K562 (cell line): ENCODE results near the gene KCP. TPM values are rescaled to one million over a fixed set of nuclear protein-coding genes. Genes with fewer than 3 reads are reported as not detected.

ENCODE experiments used
- BACH1 ChIP-seq: fragments of 200-800 bp; sonication (Bioruptor generic); IDR thresholded peaks from 2 replicates; pipeline ENCODE4 v1.6.1; 2016; ENCODE audit warnings: missing genetic modification characterization, missing compliant biosample characterization
- CEBPG ChIP-seq, 3 experiments: fragments of 200-800 bp in 1 of 3; sonication (Bioruptor generic) in 1 of 3; sonication (generic) in 1 of 3; formaldehyde crosslinking in 1 of 3; IDR thresholded peaks in 2 of 3; conservative IDR thresholded peaks in 1 of 3; 2 replicates each; pipeline versions ENCODE4 v1.6.1 to v1.8.0; 2016 to 2022; ENCODE audit warnings: missing compliant biosample characterization in 2 of 3, missing genetic modification characterization in 2 of 3, mild to moderate bottlenecking in 1 of 3, missing genetic modification reagents in 1 of 3
- CTCFL ChIP-seq: IDR thresholded peaks from 2 replicates; pipeline ENCODE4 v1.6.1; 2011; ENCODE audit warnings: borderline replicate concordance, low read depth, mild to moderate bottlenecking, moderate library complexity, low read length; ENCODE audit not compliant: insufficient read depth, poor library complexity, severe bottlenecking
- E2F3 ChIP-seq: fragments of 250-450 bp; sonication (Bioruptor Pico); IDR thresholded peaks from 2 replicates; pipeline ENCODE4 v1.4.0; 2020; ENCODE audit warnings: mild to moderate bottlenecking
- HDAC2 ChIP-seq: fragments of 450-650 bp; IDR thresholded peaks from 2 replicates; pipeline ENCODE4 v1.6.1; 2016; ENCODE audit warnings: mild to moderate bottlenecking
- MCM3 ChIP-seq: fragments of 450-650 bp; IDR thresholded peaks from 2 replicates; pipeline ENCODE4 v1.6.1; 2016
- OTX1 ChIP-seq: fragments of 450-650 bp; formaldehyde crosslinking; IDR thresholded peaks from 2 replicates; pipeline ENCODE4 v1.4.0; 2022; ENCODE audit warnings: mild to moderate bottlenecking
- PPARD ChIP-seq: fragments of 250-450 bp; sonication (Bioruptor Pico); IDR thresholded peaks from 2 replicates; pipeline ENCODE4 v1.8.0; 2022; ENCODE audit warnings: inconsistent platforms, mild to moderate bottlenecking, moderate library complexity
- SNAPC5 ChIP-seq: fragments of 250-450 bp; sonication (Bioruptor Pico); IDR thresholded peaks from 2 replicates; pipeline ENCODE4 v1.8.0; 2021; ENCODE audit warnings: moderate library complexity, mild to moderate bottlenecking, inconsistent platforms
- TCF7 ChIP-seq: sonication (generic); IDR thresholded peaks from 2 replicates; pipeline ENCODE4 v1.6.1; 2016; ENCODE audit warnings: antibody characterized with exemption, borderline replicate concordance
- THAP12 ChIP-seq: fragments of 250-450 bp; sonication (Bioruptor Pico); IDR thresholded peaks from 2 replicates; pipeline ENCODE4 v1.9.0; 2021; ENCODE audit warnings: mild to moderate bottlenecking, inconsistent platforms
- ZBTB11 ChIP-seq, 3 experiments: fragments of 200-800 bp in 1 of 3; fragments of 250-450 bp in 1 of 3; fragments of 450-650 bp in 1 of 3; sonication (Bioruptor Pico) in 1 of 3; sonication (Bioruptor generic) in 1 of 3; formaldehyde crosslinking in 1 of 3; IDR thresholded peaks; 2 replicates each; pipeline versions ENCODE4 v1.6.1 to v1.8.0; 2016 to 2022; ENCODE audit warnings: mild to moderate bottlenecking in 2 of 3, missing genetic modification characterization in 2 of 3, missing compliant biosample characterization in 1 of 3, moderate library complexity in 1 of 3
- ZBTB9 ChIP-seq: fragments of 450-650 bp; formaldehyde crosslinking; IDR thresholded peaks from 2 replicates; pipeline ENCODE4 v1.4.0; 2020; ENCODE audit warnings: mild to moderate bottlenecking, moderate library complexity
- ZNF444 ChIP-seq: fragments of 250-450 bp; sonication (Bioruptor Pico); IDR thresholded peaks from 2 replicates; pipeline ENCODE4 v1.4.0; 2020; ENCODE audit warnings: mild to moderate bottlenecking, moderate library complexity
- ZNF583 ChIP-seq: fragments of 250-450 bp; sonication (Bioruptor Pico); IDR thresholded peaks from 2 replicates; pipeline ENCODE4 v1.4.0; 2020
- ZNF586 ChIP-seq: fragments of 450-650 bp; formaldehyde crosslinking; conservative IDR thresholded peaks from 2 replicates; pipeline ENCODE4 v1.4.0; 2020; ENCODE audit warnings: mild to moderate bottlenecking, moderate library complexity
- polyA plus RNA-seq, 8 experiments: library from polyadenylated mRNA; depleted of rRNA in 4 of 8; stranded (reverse) in 5 of 8; unstranded in 3 of 8; fragments of >200 nt; fragmentation: Nextera tagmentation in 2 of 8; fragmentation: Illumina TruSeq in 1 of 8; extraction: Ambion mirVana in 2 of 8; extraction: Trizol in 1 of 8; gene quantifications; 2 replicates each; pipeline versions ENCODE4 v1.2.1 to v1.2.3, GENCODE V29; 2011 to 2014; ENCODE audit warnings: inconsistent platforms in 1 of 8, missing spikeins in 1 of 8
- total RNA-seq, 7 experiments: library from RNA; depleted of rRNA in 6 of 7; stranded (reverse); fragments of >200 nt in 6 of 7; fragmentation: Illumina TruSeq in 2 of 7; extraction: Trizol in 2 of 7; gene quantifications; 2 replicates each; pipeline versions ENCODE4 v1.2.1 to v1.2.3, GENCODE V29; 2011 to 2021; ENCODE audit warnings: low replicate concordance in 1 of 7

The KCP gene
- total and polyA plus RNA-seq, 9 of the 15 experiments (the other 6 are each of a cell fraction or from before 2014, with no cell fraction given), result 0.06 to 0.17 (median 0.12) TPM; not detected in 3

GRCh38 chr7:128841921-128842673, 68.4 kb downstream of the KCP start (continued):
- TF ChIP-seq ZNF444 (no peak), OTX1 (no peak), ZNF583 (CRISPR knock-in tag) (no peak), PPARD (CRISPR knock-in tag) (no peak), TCF7 (0 out of 2 replicates have a peak, but pooled peaks have one; percentile 55), THAP12 (CRISPR knock-in tag) (0 out of 2 replicates have a peak, but pooled peaks have one; percentile 60), SNAPC5 (CRISPR knock-in tag) (no peak), BACH1 (tag) (no peak), HDAC2 (peak; percentile 18; the same call in 1 of the 2 replicates), E2F3 (CRISPR knock-in tag) (no peak), CEBPG (CRISPR knock-in tag; IDR thresholded peaks at IDR 0.05) (no peak), CEBPG (tag; conservative IDR thresholded peaks at IDR 0.05 in 1 of 2, IDR thresholded peaks at IDR 0.05 in 1 of 2) (no peak), ZBTB11 (CRISPR knock-in tag; IDR thresholded peaks at IDR 0.05) (no peak), ZBTB9 (CRISPR knock-in tag) (peak; percentile 97), MCM3 (no peak), CTCFL (peak; percentile 72), ZNF586 (CRISPR knock-in tag) (no peak)
